HG02884 (cell line): ENCODE measurements around the gene VWA8.
"Not testable (repeated sequence)": the region's sequence is repeated elsewhere in the genome, so short reads cannot be mapped to it uniquely, and the experiment has no call there.

Experiments
- ATAC-seq: cut with Tn5 transposase; IDR thresholded peaks from one replicate; pipeline ENCODE4 v1.9.1; 2021; ENCODE audit warnings: mild to moderate bottlenecking, moderate library complexity; ENCODE audit not compliant: unreplicated experiment

The VWA8 gene

GRCh38 chr13:41859565-41859964, 101.3 kb downstream of the VWA8 start:
- no peak for ATAC-seq

GRCh38 chr13:41858780-41859179, 102.1 kb downstream of the VWA8 start:
- no peak for ATAC-seq

GRCh38 chr13:41854758-41855157, 106.2 kb downstream of the VWA8 start:
- no peak for ATAC-seq

GRCh38 chr13:41851351-41851750, 109.6 kb downstream of the VWA8 start:
- no peak for ATAC-seq

DNA sequence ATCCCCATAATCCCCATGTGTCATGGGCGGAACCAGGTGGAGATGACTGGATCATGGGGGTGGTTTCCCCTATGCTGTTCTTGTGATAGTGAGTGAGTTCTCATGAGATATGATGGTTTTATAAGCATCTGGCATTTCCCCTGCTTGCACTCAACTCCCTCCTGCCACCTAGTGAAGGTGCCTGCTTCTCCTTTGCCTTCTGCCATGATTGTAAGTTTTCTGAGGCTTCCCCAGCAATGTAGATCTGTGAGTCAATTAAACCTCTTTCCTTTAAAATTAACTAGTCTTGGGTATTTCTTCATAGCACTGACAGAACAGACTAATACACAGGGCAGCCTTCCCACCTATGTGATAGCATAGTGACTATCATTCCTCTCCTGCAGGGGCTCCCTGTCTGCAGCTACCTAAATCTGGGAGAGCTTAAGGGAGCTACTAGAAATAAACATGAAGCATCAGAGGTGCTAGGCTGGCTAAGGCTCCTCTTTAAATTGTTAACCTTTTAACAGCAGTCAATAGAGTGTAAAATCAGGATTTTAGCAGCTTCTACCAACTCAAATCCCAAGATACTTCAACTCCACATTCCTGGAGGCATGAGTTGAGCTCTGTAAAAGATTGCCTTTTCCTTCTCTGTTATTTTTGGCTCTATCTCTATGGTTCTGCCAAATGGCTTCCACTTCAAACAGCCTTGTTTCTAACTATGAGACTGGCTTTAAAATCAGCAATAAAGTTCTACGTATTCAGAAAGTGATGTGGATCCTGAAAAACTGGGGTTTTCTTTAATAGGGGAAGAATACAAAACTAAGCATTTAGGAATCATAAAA, 112.3 kb downstream of the VWA8 start:
- no peak for ATAC-seq

DNA sequence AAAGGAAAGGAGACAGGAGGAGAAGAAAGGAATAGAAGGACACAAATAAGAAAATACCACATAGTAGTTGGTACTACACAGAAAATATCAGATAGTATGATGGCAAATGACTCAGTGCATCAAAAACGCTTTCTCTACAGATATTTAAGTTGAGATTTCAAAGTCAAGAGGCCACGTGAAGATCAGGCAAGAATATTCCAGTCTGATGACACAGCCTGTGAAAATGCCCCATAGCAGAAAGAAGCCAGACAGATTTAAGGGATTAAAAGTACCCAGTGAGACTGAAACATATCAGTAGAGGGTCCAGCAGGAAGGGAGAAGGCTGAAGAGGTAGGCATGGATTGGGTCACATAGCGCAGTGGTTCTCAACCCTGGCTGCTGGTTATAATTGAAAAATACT, 113.7 kb downstream of the VWA8 start:
- ATAC-seq, result no peak

DNA sequence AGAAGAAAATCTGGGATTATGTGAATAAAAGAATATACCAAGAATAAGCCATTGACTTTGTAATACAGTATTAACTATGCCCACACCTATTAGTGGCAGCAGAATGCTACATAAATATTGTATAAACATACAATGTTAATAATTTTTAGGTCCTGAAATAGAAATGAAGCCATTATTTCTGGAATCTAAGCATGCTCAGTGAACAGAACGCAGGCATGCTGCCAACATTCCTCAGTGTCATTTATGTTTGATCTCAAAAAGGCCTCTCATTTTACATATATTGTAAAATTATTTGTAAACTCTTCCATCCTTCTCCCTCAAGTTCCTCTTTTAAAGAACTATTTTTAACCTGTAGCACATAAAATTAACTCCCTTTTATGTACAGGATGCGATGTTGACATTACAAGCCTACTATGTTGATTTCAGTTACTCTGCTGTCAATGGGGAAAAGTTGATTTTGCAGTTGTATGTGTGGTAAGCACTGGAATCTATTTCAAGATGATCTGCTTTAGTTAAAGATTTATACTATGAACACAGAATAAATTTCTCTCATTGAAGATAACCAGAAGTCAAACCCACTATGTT, 118.8 kb downstream of the VWA8 start:
- no peak for ATAC-seq

- no peak for ATAC-seq
Observed at GRCh38 chr13:41837629-41838028, 123.3 kb downstream of the VWA8 start.

GRCh38 chr13:41835871-41836270, 125.0 kb downstream of the VWA8 start:
- no peak for ATAC-seq

DNA sequence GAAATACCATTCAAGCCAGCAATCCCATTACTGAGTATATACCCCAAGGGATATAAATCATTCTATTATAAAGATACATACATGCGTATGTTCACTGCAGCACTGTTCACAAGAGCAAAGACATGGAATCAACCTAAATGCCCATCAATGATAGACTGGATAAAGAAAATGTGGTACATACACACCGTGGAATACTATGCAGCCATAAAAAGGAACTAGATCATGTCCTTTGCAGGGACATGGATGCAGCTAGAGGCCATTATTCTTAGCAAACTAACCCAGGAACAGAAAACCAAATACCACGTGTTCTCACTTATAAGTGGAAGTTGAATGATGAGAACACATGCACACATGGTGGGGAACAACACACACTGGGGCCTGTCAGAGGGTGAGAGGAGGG, 126.2 kb downstream of the VWA8 start:
- not testable (repeated sequence) for ATAC-seq

DNA sequence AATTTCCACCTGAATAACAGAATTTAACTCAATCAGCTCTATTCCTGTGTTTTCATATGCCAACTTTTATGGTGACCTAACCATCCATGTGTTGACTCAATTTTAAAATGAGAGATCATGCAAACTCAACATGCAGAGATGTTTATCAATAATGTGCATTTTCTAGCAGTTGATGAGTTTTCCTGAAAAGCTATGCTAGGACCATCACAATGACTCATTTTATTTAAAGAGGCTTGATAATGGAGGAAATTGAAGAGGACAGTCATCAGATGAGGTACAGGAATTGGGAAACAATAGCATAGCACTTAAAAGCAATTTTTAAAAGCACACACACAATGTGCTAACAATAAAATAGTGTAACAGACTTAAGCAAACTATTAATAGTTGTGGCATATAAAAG, 127.1 kb downstream of the VWA8 start:
- no peak for ATAC-seq

GRCh38 chr13:41833201-41833600, 127.7 kb downstream of the VWA8 start:
- ATAC-seq, result no peak

- ATAC-seq, result no peak
Observed at GRCh38 chr13:41827507-41828213, 133.2 kb downstream of the VWA8 start.

DNA sequence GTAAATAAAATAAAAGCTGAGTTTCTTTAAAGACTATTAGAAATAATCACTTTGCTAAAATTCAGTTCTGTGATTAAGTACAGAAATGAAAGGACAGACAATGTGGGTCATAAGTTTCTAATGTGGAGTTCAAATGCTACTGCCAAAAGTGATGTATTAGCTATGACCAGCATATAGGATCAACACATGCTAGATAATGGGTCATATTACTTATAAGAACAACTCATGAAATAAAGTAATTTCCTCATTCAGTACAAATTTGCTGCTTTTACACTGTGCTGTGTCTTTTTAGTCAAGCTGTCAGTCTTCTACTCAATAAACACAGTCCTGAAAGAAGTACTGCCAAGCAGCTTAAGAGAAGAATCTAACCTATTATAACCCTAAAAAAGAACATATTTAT, 135.2 kb downstream of the VWA8 start:
- ATAC-seq, result no peak

DNA sequence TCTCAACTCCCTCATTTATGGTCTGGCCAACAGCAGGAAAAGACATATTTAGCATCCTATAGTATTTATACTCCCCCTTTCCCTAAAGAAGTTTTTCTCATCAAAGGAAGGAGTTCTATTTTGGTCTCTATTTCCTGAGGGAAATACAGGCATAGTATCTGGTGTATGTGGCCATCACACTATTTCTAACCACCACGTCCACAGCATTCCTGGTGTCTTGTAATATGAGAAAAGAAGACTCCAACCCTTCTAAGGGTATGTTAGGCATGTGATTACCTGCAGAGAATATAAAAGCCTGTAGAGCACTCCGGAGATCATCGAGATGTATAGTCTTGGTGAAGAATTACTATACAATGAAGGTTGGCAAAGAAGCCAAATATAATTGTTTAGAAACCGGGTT, 137.4 kb downstream of the VWA8 start:
- no peak for ATAC-seq

DNA sequence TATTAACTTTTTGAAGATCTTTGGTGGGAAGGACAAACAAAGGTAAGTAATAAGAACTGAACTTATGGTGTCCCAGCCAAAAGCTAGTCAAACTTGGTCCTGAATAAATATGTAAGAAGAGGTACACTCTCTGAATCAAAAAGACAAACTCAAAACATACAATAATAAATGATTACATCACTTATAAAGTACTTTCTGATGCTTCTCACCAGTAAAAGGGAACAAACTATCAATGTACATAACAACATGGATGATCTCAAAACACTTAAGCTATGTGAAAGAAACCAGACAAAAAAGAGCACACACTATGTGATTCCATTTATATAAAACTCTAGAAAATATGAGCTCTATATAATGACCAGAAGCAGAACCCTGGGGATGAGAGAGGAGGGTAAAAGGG, 138.3 kb downstream of the VWA8 start:
- ATAC-seq, result no peak

- ATAC-seq, result no peak
Observed at GRCh38 chr13:41821238-41821594, 139.7 kb downstream of the VWA8 start.

DNA sequence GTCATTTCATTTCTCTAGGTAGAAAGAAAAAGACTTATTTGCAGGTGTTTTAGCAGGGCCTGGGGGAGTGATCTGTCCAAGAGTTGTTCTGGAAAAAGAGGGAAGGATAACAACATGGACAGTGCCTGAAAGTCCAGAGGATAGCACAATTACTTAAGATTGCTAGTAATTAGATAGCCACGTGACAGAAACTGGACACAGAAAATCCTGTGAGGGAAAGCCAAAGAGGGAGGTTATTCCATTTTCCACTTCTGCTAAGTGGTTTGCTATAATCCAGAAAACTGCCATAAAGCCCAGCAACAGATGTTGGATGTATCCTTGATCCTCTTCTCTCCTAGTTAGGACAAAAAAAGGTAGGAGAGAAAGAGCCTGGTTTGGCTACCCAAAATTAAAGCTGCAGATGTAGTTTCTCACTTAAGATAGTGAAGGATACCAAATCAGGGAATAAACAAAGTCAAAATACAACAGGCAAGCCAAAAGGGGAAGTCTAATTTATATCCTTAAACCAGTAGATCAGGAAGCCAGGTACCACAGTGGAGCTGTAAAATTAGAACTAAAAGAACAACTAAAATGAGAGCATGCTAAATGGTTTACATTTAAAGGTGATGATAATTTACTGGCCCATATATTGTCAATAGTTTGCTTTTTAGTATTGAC, 140.2 kb downstream of the VWA8 start:
- ATAC-seq, result no peak

DNA sequence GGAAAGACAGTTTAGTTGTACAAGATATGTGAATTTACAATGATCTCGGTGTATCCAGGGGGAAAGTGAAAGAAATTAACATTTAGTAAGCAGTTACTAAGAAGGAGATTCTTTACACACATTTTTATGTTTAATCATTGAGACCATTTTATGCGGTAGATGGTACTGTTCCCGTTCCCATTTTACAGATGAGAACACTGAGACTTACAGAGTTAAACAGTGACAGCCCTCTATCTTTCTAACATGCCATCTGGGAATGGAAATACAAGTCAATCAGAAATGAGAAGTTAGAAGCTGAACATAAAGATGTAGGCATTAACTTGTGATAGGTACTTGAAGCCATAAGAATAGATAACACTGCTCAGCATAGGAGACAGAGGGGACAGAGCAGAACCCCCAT, 144.9 kb downstream of the VWA8 start:
- no peak for ATAC-seq

- no peak for ATAC-seq
Observed at GRCh38 chr13:41813426-41813825, 147.5 kb downstream of the VWA8 start.

GRCh38 chr13:41812851-41813250, 148.1 kb downstream of the VWA8 start:
- no peak for ATAC-seq

GRCh38 chr13:41812237-41812636, 148.7 kb downstream of the VWA8 start:
- ATAC-seq, result no peak
